ENCODE results near the gene MAD1L1.
"Not testable (repeated sequence)": the region's sequence is repeated elsewhere in the genome, so short reads cannot be mapped to it uniquely, and the experiment has no call there.

Gene MAD1L1

DNA sequence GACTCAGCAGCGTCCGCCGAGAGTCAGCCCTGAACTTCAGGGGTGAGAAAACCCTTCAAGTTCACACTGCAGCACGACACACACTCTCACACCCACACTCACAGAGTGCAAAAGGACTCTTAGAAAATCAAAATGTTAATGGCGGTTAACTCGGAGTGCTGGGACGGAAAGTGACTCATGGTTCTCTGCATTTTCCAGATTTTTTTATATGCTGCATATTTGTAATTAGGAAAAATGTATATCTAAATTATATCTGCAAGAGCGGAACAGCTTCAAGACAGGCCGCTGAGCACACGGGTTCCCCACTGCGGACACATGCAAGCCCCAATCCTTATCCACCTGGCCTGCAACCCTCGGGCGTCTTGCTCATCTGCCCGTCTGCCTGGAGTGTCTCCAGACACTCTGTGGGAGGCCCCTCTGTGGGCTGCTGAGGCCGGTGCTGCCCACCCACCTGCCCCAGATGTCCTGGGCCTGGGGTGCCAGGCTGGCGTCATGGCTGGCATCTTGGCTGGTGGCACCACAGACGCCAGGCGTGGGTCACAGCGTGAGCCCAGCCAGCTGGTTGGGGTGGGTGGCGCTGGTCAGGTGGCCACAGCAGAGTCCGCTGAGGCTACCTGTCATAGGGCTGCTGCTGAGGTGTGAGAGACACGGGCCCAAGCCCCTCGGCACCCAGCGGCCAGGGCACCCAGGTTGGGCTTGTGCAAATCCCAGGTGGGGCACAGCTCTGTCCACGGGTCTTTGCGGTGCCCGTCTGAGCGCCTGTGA, 407.7 kb downstream of the MAD1L1 start:
- DNase-seq (ENCODE audit: low spot score), result not testable (repeated sequence)

DNA sequence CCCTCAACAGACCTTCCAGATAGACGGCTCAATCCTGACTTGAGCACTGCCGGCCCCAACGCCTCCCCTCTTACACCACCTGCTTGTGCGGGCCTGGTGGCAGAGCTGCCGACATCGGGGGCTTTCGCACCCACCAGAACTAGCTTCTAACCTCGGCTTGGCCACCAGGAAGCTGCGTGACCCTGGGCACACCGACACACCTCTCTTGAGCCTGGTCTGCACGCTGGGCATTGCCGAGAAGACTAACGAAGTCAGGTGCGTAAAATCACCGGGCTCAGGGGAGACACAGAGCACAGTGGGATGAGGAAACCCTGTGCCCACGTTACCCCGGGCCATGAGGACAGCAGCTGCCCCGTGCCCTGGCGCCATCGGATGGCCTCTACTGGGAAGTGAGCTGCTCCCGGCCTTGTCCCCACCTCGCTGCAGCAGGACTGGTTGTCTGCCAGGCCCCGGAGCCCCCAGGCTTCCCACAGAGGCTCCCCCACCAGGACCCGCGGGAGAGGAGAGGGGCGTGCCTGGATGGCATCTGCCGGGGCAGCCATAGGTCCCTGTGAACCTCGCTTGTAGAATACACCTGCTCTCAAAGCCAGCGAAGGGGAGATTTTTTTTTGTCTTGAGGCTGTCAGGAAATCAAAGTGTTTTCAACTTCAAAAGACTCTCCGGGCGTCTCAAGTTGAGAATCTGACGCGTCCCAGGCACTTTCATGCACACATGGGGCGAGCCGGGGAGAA, 408.4 kb downstream of the MAD1L1 start:
- DNase-seq (ENCODE audit: low spot score), result not testable (repeated sequence)

DNA sequence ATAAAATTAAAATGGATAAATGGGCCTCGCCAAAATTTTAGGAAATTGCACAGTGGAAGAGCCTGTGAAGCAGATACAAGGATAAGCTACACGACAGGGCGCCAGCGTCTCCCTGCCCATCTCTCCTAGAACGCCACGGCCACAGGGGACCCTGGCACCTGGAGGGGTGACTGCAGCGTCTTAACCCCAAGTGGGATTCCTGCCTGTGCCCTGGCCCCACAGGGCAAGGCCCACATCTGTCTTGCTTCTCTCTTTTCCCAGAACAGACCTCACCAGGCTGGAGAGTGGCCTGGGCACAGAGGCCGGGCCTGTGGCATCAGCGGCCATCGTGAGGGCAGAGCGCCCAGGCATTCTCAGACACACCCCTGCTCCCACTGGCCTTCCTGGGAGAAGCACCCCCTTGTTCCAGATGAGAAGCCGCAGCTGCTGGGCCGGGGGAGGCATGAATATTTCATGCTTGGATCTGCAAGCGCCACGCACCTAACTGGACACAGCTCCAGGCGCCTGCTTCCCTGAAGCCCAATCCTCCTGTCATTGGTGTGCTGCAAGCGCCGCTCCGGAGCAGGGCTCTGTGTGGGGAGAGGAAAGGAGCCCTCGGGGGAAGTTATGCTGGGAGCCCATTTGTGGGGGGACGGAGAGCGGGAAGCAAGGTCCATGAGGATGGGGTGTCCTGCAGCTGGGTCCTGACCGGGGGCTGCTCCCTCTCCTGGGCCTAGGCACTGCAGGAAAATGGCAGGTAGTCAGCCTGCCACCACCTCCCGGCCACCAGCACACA, 409.2 kb downstream of the MAD1L1 start:
- DNase-seq (ENCODE audit: low spot score), result no peak

DNA sequence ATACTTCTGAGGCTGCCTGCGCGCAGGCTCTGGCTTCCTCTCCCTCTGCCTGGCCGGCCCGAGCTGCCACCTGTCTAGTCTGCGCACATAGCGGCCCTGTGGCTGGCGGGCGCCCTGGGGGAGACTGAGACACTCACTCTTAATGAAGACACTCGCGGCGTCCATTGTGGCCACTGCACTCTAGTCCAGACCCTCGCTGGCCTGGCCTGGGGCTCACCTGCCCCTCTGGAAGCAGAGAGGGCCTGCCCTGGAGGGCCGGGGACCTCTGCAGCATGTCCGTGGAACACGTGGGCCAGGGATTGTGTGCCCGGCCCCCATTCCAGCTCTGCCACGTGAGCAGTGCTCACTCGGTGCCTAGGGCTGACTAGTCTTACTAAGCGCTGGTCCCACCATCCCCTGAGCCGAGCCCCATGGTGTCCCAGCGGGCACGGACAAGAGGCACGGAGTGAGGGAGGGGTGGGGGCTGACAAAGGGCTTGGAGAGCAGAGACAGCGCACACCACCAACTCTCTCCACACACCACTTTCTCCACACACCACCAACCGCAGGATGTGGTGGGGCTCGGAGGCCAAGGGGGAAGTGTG, 413.4 kb downstream of the MAD1L1 start:
- no peak for DNase-seq (ENCODE audit: low spot score)

DNA sequence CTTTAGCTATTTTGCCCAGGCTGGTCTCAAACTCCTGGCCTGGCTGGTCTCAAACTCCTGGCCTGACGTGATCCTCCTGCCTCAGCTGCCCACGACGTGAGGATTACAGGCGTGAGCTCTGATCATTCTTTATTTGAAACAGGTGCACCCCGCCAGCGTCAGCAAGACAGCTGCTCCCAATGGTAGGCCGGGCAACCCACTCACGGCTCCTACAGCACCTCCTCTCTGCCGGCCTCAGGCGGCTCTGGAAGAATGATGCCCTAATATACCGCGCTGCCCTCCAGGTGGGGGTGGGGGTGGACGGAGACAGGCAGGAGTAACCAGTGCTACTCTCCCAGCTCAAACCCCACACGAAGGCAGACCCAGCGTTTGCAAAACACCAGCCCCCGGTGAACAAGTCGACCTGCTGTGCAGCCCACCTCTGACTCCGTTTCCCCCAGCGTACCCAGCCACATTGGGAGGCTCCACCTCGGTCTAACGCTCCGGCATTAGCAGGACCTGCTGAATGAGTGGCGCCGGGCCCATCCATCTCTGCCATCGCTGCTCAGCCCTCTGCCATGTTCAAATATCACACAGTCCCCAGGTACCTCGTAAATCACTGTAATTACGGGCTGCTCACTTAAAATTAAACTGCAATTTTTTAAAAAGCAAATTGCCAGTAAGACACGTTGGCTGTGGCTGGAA, 414.0 kb downstream of the MAD1L1 start:
- DNase-seq (ENCODE audit: low spot score), result no peak

DNA sequence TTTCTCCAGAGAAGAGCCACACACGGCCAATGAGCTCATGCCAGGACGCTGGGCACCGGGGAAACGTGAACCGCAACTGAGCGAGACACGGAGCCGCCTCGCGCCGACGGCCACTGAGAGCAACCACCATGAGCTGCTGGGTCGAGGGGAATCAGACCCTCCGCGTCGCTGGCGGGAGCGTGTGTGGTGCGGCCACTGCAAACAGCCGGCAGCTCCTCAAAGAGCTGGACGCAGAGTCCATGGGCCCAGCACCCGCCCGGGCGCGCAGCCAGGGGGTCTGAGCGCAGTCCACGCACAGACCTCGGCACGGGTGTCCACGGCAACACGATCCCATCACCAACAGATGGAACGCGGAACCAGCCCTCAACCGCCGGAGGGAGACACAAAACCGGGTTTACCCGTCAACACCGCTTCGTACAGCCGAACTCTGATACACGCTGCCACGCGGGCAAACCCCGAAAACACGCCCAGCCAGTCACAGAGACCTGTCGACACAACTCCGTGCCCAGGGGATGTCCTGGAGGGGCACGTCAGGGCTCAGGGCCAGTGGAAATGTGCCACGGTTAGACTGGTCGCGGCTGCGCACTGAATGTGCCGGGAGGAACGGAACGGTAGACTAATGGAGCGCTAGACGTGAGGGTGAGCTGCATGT, 415.6 kb downstream of the MAD1L1 start:
- no peak for DNase-seq (ENCODE audit: low spot score)

DNA sequence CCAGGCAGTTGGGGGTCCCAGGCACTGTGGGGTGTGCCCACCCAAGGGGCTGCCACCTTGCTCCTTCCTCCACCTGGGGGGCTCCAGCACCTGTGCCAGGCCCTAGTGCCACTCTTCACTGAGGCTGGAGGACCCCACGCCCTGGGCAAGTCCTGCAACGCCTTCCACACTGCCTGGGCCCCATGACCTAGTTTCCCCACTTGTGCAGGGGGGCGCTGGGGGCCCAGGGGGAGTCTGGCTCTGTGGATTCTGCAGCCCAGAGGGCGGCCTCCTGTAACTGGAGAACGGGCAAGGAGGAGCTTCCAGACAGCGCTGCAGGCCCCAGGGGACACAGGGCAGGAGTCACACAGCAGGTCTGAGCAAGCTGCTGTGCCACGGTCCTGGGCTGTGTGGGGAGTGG, 416.3 kb downstream of the MAD1L1 start:
- peak; percentile 76 for DNase-seq (ENCODE audit: low spot score)

DNA sequence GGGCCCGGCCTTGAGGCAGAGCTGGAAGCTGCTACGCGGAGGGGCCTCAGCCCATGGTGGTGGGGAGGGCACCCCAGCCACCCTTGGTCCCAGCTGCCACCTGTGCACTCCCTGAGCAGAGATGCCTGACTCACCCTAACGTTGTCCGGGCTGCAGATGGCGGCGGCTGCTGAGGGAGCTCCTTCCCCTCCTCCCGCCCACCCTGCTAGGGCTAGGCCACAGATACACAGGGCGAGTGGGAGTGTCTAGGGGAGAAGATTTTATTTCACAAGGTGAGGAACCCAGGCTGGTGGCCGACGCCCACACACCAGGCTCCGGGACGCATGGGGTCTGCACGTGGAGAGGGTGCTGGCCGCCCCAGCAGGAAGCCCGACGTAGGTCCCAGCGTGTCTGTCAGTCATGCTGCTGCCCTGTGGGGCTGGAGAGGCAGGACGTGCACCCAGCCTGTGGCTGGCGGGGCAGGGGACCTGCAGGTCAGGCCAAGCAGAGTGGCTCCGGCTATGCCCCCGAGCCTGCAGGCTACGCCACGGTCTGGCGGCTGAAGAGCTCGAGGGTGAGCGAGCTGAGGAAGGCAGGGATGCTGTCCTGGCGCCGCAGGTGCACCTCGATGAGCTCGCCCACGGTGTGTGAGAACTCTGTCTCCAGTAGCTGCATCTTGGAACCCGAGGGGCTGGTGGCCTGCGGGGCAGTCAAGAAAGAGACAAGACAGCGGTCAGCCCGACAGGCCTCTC, 417.0 kb downstream of the MAD1L1 start:
- DNase-seq (ENCODE audit: low spot score), result peak; percentile 53

DNA sequence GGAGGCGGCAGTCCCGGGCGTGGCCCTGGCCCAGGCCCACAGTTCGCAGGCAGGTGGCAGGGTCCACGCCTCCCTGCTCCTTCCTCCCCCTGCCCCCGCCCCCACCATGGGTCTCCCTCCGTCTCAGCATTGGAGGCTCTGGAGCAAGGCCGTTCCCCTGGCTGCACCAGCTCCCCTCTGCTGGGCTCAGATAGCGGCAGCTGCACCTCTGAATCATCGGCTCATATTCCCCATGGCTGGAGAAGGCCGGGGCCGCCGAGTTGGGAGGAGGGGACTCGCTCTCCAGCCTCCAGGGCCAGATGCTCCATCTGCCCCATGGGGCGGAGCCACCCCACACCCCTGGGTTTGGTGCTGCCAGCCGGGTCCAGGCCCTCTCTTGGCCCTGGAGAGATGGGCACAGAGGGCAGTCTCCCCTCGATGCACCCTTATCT, 417.7 kb downstream of the MAD1L1 start:
- DNase-seq (ENCODE audit: low spot score), result peak; percentile 75

DNA sequence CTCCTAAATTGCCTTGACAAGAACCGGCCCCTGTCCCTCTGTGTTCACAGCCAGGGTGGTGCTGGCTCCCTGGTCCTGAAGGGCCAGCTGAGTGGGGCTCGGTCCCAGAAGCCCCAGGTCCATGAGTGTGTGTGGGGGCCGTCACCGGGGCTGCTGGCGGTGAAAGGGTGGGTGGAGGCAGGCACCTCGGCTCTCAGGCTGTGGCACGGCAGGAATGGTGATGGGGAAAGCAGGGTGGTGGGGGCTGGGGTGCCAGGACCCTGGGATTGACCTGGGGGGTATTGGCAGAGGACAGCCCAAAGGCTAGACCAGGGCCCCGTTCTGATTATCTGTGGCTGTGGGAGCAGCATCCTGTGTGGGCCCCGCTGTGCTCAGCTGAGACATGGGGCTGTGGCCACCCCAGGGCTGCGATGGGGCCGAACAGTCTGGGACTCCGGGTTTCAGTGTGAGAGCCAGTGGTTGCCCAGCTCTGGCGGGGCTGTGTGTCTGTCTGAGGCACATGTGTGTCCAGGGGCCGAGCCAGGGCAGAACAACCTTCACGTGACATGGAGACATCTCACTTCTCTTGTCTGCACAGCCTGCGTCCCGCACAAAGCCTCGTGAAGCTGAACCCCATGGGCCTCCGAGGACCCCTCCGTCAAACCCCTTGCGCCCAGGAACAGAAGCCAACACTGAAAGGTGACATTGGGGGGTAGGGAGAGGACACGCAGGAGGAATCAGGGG, 418.5 kb downstream of the MAD1L1 start:
- no peak for DNase-seq (ENCODE audit: low spot score)

DNA sequence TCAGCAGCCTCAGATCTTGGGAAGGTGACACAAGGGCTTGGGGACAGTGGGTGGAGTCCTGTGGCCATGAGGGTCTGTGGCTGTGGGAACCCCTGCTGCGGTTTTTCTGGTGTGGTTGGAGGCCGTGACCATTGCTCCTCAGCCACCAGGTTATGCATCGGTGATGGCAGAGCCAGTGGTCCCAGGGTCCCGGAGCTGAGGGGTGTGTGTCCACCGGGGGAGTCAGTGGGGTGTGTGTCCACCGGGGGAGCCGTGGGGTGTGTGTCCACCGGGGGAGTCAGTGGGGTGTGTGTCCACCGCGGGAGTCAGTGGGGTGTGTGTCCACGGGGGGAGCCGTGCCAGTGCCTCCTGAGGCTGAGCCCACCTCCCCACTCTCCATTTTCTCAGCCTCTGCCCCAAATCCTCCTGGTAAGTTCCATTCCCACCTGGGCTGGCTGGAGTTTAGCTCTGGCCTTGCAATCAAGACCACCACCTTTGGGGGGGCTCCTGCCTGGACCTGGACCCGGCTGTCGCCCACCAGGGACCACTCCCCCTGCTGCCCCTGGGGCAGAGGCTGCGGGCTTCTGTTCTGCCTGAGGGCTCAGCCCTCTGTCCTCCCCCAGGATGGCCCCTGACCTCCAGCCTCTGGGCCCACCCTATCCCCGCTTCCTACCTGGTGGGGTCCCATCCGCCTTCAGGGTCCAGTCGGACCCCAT, 419.2 kb downstream of the MAD1L1 start:
- no peak for DNase-seq (ENCODE audit: low spot score)

DNA sequence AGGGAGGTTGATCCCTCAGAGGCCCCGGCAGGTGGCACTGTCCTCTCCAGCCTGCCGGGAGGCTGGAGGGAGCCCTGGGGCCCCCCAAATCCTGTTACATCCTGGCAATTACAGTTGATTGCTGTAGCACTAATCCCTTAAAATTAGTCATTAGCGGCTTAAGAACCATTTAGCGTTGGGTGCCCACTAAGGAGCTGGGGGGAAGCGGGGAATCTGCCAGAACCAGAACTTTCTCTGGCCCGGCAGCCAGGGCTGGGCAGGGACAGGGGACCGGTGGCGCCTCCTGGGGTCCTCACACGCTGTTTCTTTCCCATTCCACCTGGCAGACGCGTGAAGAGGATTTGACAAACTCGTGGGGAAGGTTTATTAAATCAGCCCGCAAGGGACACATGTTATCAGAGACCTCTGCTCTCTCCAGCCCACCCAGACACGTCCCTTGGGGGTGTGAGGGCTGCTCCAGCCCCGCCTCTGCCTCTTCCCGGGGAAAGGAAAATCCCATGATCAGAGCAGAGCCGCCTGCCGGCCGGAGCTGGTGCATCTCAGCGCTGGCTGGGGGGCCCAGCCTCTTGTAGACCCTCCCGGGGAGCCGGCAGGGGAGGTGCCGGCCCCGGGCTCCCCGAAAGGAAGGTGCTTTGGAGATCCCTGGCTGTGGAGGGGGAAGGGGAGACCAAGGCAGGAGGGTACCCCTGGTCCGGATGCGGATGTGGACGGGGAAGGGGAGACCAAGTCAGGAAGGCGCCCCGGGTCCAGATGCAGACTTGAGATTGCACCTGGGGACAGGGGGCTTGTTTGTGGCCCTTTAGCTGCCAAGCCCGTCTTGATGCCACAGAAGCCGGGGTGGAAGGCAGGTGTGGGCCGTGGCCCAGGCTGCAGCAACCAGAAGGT, 420.0 kb downstream of the MAD1L1 start:
- DNase-seq (ENCODE audit: low spot score), result peak; percentile 95

DNA sequence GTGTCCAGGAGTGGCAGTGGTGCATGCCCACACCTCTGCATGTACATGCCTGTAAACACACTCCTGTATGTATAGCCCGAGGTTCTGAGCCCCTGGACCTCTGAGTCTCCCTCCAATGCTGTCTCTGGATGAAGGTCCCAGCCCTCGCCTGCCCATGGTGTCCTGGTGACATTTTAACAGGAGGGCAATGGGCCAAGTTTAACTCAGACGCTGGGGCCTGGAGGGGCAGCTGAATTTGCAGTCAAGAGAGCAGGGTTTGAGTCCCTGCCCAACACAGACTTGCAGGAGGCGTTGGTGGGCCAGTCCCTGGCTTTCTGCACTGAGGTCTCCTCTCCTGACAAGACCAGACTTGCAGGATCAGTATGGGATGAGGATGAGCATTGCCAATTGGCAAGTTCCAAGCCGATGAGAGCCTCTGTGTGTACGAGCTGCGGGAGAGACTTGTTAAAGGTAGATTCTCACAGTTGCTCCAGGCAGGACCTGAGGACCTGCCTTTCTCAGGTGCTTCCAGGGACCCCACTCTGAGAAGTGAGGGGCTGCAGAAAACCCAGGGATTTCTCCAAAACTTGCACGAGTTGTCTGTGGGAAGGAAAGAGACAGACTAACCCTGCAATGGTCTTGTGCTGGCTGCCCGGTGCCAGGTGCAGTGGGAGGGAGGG, 420.8 kb downstream of the MAD1L1 start:
- DNase-seq (ENCODE audit: low spot score), result no peak

DNA sequence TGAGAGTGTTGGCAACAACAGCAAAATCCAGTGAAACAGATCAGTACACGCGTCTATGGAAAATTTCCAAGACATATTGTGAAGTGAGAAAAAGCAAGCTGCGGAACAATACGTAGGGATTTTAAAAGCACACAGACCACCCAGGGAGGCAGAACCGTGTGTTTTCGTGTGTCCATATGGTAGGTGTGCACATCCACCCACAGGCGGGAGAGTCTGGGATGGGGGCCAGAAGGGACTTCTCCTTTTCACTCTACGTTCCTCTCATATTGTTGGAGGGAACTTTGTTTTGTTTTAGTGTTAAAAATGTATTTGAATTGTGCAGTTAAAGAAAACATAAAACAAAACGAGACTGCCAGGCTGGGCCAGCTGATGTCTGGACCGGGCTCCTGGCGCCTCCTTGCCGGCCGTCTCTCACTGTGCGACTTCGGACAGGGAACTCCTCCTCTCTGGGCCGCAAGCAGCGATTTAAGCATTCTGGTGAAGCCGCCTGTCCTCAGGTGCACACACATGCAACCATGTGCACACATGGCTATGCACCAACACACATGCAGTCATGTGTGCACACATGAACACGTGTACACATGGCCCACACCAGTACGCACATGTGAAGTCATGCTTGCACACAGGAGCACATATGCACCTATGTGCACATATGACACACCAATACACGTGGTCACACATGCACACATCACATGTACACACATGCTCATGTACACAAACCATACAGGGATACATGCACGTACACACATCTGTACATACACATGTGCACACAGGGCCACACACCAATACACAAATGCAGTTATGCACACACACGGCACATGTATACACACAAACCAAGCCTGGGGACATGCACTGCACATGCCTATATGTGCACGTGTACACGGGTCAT, 421.5 kb downstream of the MAD1L1 start:
- DNase-seq (ENCODE audit: low spot score), result no peak

DNA sequence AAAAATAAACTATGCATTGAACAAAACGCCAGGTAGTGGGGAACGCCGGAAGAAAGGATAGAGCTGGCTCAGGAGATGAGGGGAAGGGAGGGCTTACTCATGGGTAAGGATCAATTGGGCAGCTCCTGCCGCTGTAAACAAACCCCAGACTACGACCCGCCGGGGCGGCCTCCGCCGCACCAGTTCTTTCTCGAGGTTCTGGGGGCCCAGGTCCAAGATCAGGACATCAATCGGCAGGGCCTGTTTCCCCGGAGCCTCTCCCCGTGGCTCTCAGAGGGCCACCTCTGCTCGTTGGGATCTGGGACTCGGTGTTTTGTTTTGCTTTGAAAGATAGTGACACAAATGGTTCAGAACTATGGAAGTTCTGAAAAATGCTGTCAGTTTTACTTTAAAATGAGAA, 422.2 kb downstream of the MAD1L1 start:
- no peak for DNase-seq (ENCODE audit: low spot score)

DNA sequence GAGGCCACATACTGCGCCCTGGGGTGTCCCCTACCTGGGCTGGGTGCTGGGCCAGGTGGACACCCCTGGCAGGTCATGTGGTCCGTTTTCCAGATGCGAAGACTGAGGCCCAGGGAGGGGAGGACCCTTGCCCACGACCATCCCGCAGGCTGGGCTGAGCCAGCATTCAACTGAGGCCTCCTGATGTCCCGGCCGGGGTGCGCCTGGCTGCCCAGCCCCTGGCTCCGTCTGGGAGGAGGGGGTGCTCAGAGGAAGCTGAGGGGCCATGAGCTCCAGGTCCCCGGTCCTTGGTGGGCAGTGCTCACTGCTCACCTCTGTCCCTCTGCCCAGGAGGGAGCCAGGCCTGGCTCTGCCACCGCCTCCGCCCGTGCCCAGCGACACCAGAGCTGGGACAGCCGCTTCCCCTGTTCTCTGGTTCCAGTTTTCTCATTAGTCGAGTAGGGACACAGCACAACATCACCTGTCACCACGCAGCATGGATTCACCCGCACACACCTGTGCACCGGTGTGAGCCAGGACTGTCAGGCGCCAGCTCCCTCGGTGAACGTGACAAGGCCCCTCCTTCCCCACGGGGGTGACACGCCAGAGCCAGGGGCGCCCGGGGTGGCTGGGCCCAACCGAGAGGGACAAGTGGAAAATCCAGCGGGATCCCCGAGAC, 423.0 kb downstream of the MAD1L1 start:
- DNase-seq (ENCODE audit: low spot score), result no peak
